ENCODE data around the gene CCSER1. TPM values are rescaled to one million over a fixed set of nuclear protein-coding genes. Genes with fewer than 3 reads are reported as not detected.

The CCSER1 gene
- total RNA-seq, 2 donors from 2014 or later = 1.5 to 2.7 TPM

DNA sequence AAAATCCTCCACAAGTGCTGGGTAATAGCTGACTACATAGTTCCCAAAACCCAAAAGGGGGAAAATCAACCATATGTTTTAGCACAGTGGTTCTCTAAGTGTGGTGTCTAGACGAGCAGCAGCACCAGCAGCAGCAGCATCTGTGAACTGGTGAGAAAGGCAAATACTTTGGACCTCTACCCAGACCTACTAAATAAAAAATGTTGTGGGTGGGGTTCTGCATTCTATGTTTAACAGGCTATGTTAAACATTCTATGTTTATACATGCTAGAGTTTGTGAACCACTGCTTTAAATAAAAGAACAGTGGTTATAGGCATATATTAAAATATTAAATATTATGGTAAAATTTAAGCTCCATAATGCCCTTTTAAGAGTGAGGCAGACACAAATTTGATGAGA, 1171.6 kb downstream of the CCSER1 start:
- DNase-seq (ENCODE audit: low spot score) (no peak), ATAC-seq (ENCODE audit: insufficient number of reproducible peaks, low FRiP score, low read depth) (no peak)
- H3K27ac ChIP-seq = no peak overlapping the region
- no peaks in the 10 kb centered on the region for H3K27me3 ChIP-seq (replicated peaks; ENCODE audit: insufficient read depth)
- H3K36me3 ChIP-seq = no peaks in the 10 kb centered on the region
- H3K9me3 ChIP-seq = no peaks in the 10 kb centered on the region
- TF ChIP-seq, protein P1, sequence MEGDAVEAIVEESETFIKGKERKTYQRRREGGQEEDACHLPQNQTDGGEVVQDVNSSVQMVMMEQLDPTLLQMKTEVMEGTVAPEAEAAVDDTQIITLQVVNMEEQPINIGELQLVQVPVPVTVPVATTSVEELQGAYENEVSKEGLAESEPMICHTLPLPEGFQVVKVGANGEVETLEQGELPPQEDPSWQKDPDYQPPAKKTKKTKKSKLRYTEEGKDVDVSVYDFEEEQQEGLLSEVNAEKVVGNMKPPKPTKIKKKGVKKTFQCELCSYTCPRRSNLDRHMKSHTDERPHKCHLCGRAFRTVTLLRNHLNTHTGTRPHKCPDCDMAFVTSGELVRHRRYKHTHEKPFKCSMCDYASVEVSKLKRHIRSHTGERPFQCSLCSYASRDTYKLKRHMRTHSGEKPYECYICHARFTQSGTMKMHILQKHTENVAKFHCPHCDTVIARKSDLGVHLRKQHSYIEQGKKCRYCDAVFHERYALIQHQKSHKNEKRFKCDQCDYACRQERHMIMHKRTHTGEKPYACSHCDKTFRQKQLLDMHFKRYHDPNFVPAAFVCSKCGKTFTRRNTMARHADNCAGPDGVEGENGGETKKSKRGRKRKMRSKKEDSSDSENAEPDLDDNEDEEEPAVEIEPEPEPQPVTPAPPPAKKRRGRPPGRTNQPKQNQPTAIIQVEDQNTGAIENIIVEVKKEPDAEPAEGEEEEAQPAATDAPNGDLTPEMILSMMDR (IDR thresholded peaks at IDR 0.05) = no peak
- no peaks in the 10 kb centered on the region for H3K4me1 ChIP-seq (ENCODE audit: control insufficient read depth in 1 of 2, low read depth in 2 of 2)
- H3K4me3 ChIP-seq = no peak overlapping the region

DNA sequence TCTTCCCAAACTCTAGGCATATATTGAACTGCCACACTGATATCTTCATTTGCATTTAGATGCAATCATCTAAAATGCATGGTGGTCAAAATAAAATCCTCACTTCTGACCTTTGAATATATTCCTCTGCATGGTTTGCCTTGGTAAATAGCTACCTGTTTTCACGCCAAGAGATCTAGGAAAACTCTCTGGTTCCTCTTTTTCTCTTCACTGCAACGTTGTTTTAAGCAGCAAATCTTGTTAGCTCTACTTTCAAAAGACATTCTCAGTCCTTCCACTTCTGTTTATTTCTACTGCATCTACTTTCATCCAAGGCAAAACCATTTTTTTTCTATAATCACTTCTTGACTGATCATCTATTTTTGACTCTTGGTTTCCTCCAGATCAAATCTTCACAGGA, 1174.9 kb downstream of the CCSER1 start:
- Histone ChIP-seq H3K27ac (no peak overlapping the region), H3K27me3 (replicated peaks; ENCODE audit: insufficient read depth) (no peaks in the 10 kb centered on the region), H3K4me3 (no peak overlapping the region), H3K4me1 (ENCODE audit: control insufficient read depth in 1 of 2, low read depth in 2 of 2) (no peaks in the 10 kb centered on the region), H3K9me3 (no peaks in the 10 kb centered on the region), H3K36me3 (no peaks in the 10 kb centered on the region)
- ATAC-seq (ENCODE audit: insufficient number of reproducible peaks, low FRiP score, low read depth) = no peak
- TF ChIP-seq, protein P1 (IDR thresholded peaks at IDR 0.05) = no peak
- no peak for DNase-seq (ENCODE audit: low spot score)

DNA sequence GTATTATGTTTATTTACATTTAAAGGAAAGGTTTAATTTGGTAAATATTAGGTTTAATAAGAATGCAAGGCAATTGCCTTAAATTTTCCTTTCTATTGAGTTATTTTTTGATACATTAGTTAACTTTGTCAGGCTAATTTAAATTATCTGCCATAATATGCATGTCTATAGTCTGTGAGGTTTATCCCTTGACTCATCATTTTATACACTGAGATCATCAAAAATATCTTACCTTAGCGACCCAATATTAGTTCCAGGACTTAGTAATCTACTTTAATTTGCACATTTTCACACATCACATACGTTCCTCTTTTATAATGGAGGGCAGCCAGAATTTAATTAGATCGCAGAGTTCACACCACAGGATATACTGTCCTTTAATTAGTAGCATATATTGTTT, 1177.1 kb downstream of the CCSER1 start:
- no peaks in the 10 kb centered on the region for H3K4me1 ChIP-seq (ENCODE audit: control insufficient read depth in 1 of 2, low read depth in 2 of 2)
- TF ChIP-seq, protein P1 (IDR thresholded peaks at IDR 0.05) = no peak
- no peak for ATAC-seq (ENCODE audit: insufficient number of reproducible peaks, low FRiP score, low read depth)
- no peak for DNase-seq (ENCODE audit: low spot score)
- H3K36me3 ChIP-seq = no peaks in the 10 kb centered on the region
- H3K4me3 ChIP-seq = no peak overlapping the region
- no peaks in the 10 kb centered on the region for H3K27me3 ChIP-seq (replicated peaks; ENCODE audit: insufficient read depth)
- H3K9me3 ChIP-seq = no peaks in the 10 kb centered on the region
- H3K27ac ChIP-seq = no peak overlapping the region

DNA sequence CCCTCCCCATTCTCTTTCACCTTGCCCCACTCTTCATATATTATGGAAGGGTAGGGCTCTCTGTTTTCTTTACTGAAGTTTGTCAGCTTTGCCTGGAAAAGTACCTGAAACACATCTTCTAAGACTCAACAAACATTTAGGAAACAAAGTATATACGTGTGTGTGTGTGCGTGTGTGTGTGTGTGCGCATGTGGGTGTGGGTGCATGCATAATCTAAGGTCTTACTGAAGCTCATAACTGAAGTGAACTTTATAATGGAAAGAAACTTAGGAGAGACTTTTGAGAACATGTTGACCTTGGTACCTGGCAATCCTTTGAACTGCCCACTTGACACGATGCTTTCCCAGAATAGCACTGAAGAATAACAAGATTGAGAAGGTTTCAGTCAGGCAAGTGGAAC, 1190.2 kb downstream of the CCSER1 start:
- ATAC-seq (ENCODE audit: insufficient number of reproducible peaks, low FRiP score, low read depth) = no peak
- no peaks in the 10 kb centered on the region for H3K36me3 ChIP-seq
- H3K27me3 ChIP-seq (replicated peaks; ENCODE audit: insufficient read depth) = no peaks in the 10 kb centered on the region
- H3K9me3 ChIP-seq = no peaks in the 10 kb centered on the region
- DNase-seq (ENCODE audit: low spot score) = no peak
- no peaks in the 10 kb centered on the region for H3K4me1 ChIP-seq (ENCODE audit: control insufficient read depth in 1 of 2, low read depth in 2 of 2)
- TF ChIP-seq, protein P1 (IDR thresholded peaks at IDR 0.05) = no peak
- H3K27ac ChIP-seq = no peak overlapping the region
- H3K4me3 ChIP-seq = no peak overlapping the region

DNA sequence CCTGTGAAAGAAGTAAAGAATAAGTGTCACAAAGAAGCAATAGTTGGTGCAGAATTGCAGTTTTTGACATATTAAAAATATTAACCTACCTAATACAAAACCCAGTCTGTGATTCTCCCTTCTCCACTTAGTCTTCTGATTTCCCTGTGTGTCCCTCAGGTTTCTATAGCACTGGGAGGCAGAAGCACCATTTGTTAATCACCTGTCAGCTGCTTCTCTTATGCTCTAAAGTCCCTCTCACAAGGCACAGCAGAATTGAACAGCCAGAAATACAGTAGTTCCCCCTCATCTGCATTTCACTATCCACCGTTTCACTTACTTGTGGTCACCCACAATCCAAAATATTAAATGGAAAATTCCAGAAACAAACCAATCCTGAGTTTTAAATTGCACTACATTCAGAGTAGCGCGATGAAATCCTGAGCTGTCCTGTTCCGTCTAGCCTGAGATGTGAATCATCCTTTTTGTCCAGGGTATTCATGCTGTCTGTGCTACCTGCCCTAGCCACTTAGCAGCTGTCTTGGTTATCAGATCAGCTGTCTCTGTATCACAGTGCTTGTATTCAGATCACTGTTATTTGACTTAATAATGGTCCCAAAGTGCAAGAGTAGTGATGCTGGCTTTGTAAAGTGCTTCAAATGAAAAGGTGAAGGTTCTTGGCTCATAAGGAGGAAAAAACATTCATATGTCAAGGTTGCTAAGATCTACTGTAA, 1192.5 kb downstream of the CCSER1 start:
- TF ChIP-seq, protein P1 (IDR thresholded peaks at IDR 0.05) = no peak

More for the DNA sequence above, 1192.5 kb downstream of the CCSER1 start:
- ATAC-seq (ENCODE audit: insufficient number of reproducible peaks, low FRiP score, low read depth) (no peak), DNase-seq (ENCODE audit: low spot score) (no peak)
- Histone ChIP-seq H3K9me3 (no peaks in the 10 kb centered on the region), H3K4me3 (no peak overlapping the region), H3K36me3 (no peaks in the 10 kb centered on the region), H3K27me3 (replicated peaks; ENCODE audit: insufficient read depth) (no peaks in the 10 kb centered on the region), H3K27ac (no peak overlapping the region), H3K4me1 (ENCODE audit: control insufficient read depth in 1 of 2, low read depth in 2 of 2) (no peaks in the 10 kb centered on the region)

Data from thoracic aorta (tissue), 2 donors.